ENCODE measurements around the gene PCNA. TPM values are rescaled to one million over a fixed set of nuclear protein-coding genes. Genes with fewer than 3 reads are reported as not detected.

The PCNA gene
- total and polyA plus RNA-seq, 9 of the 15 experiments (the other 6 are each of a cell fraction or from before 2014, with no cell fraction given), result 213 to 390 (median 291) TPM

DNA sequence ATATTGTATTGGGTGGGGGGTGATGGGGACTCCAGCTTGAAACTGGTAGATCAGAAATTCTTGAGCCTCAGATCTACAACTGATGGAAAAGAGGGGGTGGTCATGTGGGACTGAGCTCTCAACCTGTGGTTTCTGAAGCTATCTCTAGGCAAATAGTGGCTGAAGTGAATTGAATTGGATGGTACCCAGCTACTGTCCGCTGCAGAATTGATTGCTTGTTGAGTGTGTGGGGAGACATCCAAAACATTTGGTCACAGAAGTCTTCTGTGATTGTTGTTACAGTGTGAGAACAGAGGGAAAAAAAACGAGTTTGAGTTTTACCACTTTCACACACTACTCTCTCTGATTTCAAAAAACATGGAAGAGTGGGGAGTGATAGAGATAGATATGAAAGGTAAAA lies 21.9 kb upstream of the PCNA start:
- no peak for DNase-seq (ENCODE audit: extremely low read depth in 1 of 4, low spot score in 3 of 4)
- ATAC-seq, result no peak
- Histone ChIP-seq H3K9ac (ENCODE audit: insufficient read depth in 1 of 2, low read depth in 2 of 2, low read length in 2 of 2) (no peak overlapping the region), H4K20me1 (replicated peaks; ENCODE audit: control insufficient read depth, insufficient read depth, low read length) (no peaks in the 10 kb centered on the region), H3K4me3 (no peak overlapping the region), H3K9me3 (replicated peaks; ENCODE audit: control insufficient read depth, insufficient read depth, low read depth, low read length) (no peaks in the 10 kb centered on the region), H3K27ac (ENCODE audit: extremely low read depth, low read depth, low read length) (no peak overlapping the region), H3K4me2 (ENCODE audit: insufficient read depth, low read length) (no peak overlapping the region), H3K79me2 (ENCODE audit: control insufficient read depth, insufficient read depth, low read length) (peaks cover 12% of the 10 kb centered on the region; the same call in 2 of the 3 replicates), H3K27me3 (ENCODE audit: control insufficient read depth in 2 of 2, insufficient read depth in 2 of 2, low read length in 2 of 2) (no peaks in the 10 kb centered on the region), H3K9me1 (ENCODE audit: control insufficient read depth, insufficient read depth, low read length) (no peaks in the 10 kb centered on the region), H2AFZ (ENCODE audit: low read depth, low read length) (no peak overlapping the region), H3K4me1 (replicated peaks in 1 of 2; ENCODE audit: control insufficient read depth in 2 of 2, insufficient read depth in 2 of 2, low read length in 2 of 2) (no peaks in the 10 kb centered on the region; a peak in 1 of 5 replicates), H3K36me3 (ENCODE audit: control insufficient read depth, insufficient read depth, low read length) (no peaks in the 10 kb centered on the region)
- BruUV-seq (replicated peaks), result no TSS peak
- ChIA-PET POLR2A (interaction anchor here (0.9 to 1.1 kb wide), 2 partner anchors 14 to 17 kb away, joined by 3 read pairs; no protein-coding TSS in a partner anchor), CTCF (ENCODE audit: low intra/inter-chr PET ratio) (no interaction called here)
- 29% methylated on average over 2 of the region's 2 CpGs for WGBS (ENCODE audit: insufficient coverage, low coverage, missing lambda C conversion rate)
- TF ChIP-seq CHD1 (IDR thresholded peaks at IDR 0.05; ENCODE audit: low read length), result no peak
- TF ChIP-seq RBBP5 (IDR thresholded peaks at IDR 0.05; ENCODE audit: borderline replicate concordance, insufficient read depth, low read length, poor library complexity, severe bottlenecking), result no peak
- no peak for TF ChIP-seq DACH1 (IDR thresholded peaks at IDR 0.05; ENCODE audit: partially characterized antibody)
- TF ChIP-seq FOXP4 (CRISPR knock-in tag; IDR thresholded peaks at IDR 0.05; ENCODE audit: borderline replicate concordance), result no peak
- no peak for TF ChIP-seq RUNX1 (IDR thresholded peaks at IDR 0.05; ENCODE audit: low read depth)
- TF ChIP-seq SNRNP70 (optimal IDR thresholded peaks at IDR 0.05; ENCODE audit: low read depth, low read length), result no peak
- TF ChIP-seq SMAD3 (CRISPR knock-in tag; conservative IDR thresholded peaks at IDR 0.05), result no peak
- no peak for TF ChIP-seq TCF7 (IDR thresholded peaks at IDR 0.05; ENCODE audit: borderline replicate concordance)
- no peak for TF ChIP-seq KDM4B (IDR thresholded peaks at IDR 0.05; ENCODE audit: borderline replicate concordance in 2 of 2, low read depth in 1 of 2)
- TF ChIP-seq, protein P1, sequence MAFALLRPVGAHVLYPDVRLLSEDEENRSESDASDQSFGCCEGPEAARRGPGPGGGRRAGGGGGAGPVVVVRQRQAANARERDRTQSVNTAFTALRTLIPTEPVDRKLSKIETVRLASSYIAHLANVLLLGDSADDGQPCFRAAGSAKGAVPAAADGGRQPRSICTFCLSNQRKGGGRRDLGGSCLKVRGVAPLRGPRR (CRISPR knock-in tag; IDR thresholded peaks at IDR 0.05), result no peak
- no peak for TF ChIP-seq DIDO1 (tag; IDR thresholded peaks at IDR 0.05; ENCODE audit: low read depth)
- TF ChIP-seq SAFB2 (IDR thresholded peaks at IDR 0.05; ENCODE audit: borderline replicate concordance, low read depth, low read length, severe bottlenecking), result no peak
- TF ChIP-seq XRCC4 (IDR thresholded peaks at IDR 0.05; ENCODE audit: extremely low read depth, insufficient read depth, insufficient read length), result no peak
- TF ChIP-seq KLF13 (tag; IDR thresholded peaks at IDR 0.05; ENCODE audit: borderline replicate concordance, low read depth), result no peak
- no peak for TF ChIP-seq ELF2 (CRISPR knock-in tag; IDR thresholded peaks at IDR 0.05)
- TF ChIP-seq ZC3H11A (IDR thresholded peaks at IDR 0.05; ENCODE audit: low read depth, low read length), result no peak
- no peak for TF ChIP-seq CHD2 (IDR thresholded peaks at IDR 0.05; ENCODE audit: low read depth, low read length)
- intact Hi-C loops (cut with micrococcal nuclease), result no loop called here
- in situ Hi-C loops (cut with MboI), result no loop called here
- no peak for FAIRE-seq

Data from K562 (cell line).